Testis (tissue), 3 donors: Measurements from ENCODE around the gene COASY. TPM values are rescaled to one million over a fixed set of nuclear protein-coding genes. Genes with fewer than 3 reads are reported as not detected.

Experiments used
- DNase-seq: peaks from one replicate; pipeline ENCODE4 v3.0.0-alpha.2; 2019
- H3K27ac ChIP-seq, 2 donors: fragments of 200-600 bp; sonication (generic); one replicate each; pipeline ENCODE4 v1.5.1; 2019
- H3K27me3 ChIP-seq: fragments of 200-600 bp; sonication (generic); one replicate; pipeline ENCODE4 v1.5.1; 2019
- H3K36me3 ChIP-seq: fragments of 200-600 bp; sonication (generic); one replicate; pipeline ENCODE4 v1.5.1; 2017; ENCODE audit warnings: low read depth; ENCODE audit errors: missing control alignments
- H3K4me1 ChIP-seq: fragments of 200-600 bp; sonication (generic); one replicate; pipeline ENCODE4 v1.5.1; 2019
- H3K4me3 ChIP-seq, 2 donors: fragments of 200-600 bp; sonication (generic); one replicate each; pipeline ENCODE4 v1.5.1; 2017 to 2019
- H3K9me3 ChIP-seq: fragments of 200-600 bp; sonication (generic); one replicate; pipeline ENCODE4 v1.5.1; 2017
- CTCF ChIP-seq, 3 experiments: fragments of 450-650 bp in 2 of 3; fragments of 200-600 bp in 1 of 3; sonication (generic) in 1 of 3; IDR thresholded peaks; one replicate each; pipeline ENCODE4 v1.5.1; 2016 to 2019; ENCODE audit warnings: antibody characterized with exemption in 3 of 3, mild to moderate bottlenecking in 2 of 3, moderate library complexity in 1 of 3
- POLR2A ChIP-seq: fragments of 450-650 bp; IDR thresholded peaks from one replicate; pipeline ENCODE4 v1.6.1; 2017; ENCODE audit warnings: antibody characterized with exemption, mild to moderate bottlenecking, moderate library complexity
- WGBS, 2 donors: methylation state at CpG; one replicate each; pipeline ENCODE4 v1.1.5; 2018; 5-methylcytosine and 5-hydroxymethylcytosine counted together
- intact Hi-C: fragments of 100-400 bp; cut with DNase I; formaldehyde crosslinking; loops from one replicate; pipeline ENCODE4 v1.15.1; 2023; ENCODE audit warnings: low total_unique reads
- polyA plus RNA-seq: library from polyadenylated mRNA; stranded (reverse); fragments of 350-450 nt; fragmentation: Illumina TruSeq; extraction: RNeasy Lipid Tissue Mini Kit (QIAGEN cat#74804); gene quantifications from one replicate; pipeline ENCODE4 v1.2.3, GENCODE V29; 2014; ENCODE audit warnings: low read depth, low replicate concordance; ENCODE audit not compliant: insufficient read depth
- total RNA-seq, 2 donors: library from RNA; depleted of rRNA; stranded (reverse); fragments of >200 nt; gene quantifications; one replicate each; pipeline ENCODE4 v1.2.3, GENCODE V29; 2016

The COASY gene
- total and polyA plus RNA-seq, 3 donors from 2014 or later, result 52.8 to 103 (median 68.5) TPM

- intact Hi-C loops, result loop anchor here (10.0 kb wide), 1 partner anchor 100 kb away; the partner anchor contains the start of gene PLEKHH3
- no peak for TF ChIP-seq CTCF (IDR thresholded peaks at IDR 0.05)
- TF ChIP-seq POLR2A, result no peak
- Histone ChIP-seq H3K4me3 (no peak overlapping the region), H3K4me1 (peaks cover 12% of the 10 kb centered on the region), H3K36me3 (no peaks in the 10 kb centered on the region), H3K9me3 (no peaks in the 10 kb centered on the region), H3K27ac (no peak overlapping the region), H3K27me3 (no peaks in the 10 kb centered on the region)
- DNase-seq, result no peak
- WGBS, 2 donors, result 82 to 85% methylated on average over 3 of the region's 3 CpGs
Observed at GRCh38 chr17:42574463-42574862, 12.5 kb downstream of the COASY start.

- H3K36me3 ChIP-seq, result no peaks in the 10 kb centered on the region
- peaks cover 12% of the 10 kb centered on the region for H3K4me1 ChIP-seq
- H3K4me3 ChIP-seq, result peak overlapping the region; percentile 60 to 66
- H3K27ac ChIP-seq, result peak overlapping the region; percentile 40 to 87
- no peak for TF ChIP-seq POLR2A
- H3K9me3 ChIP-seq, result no peaks in the 10 kb centered on the region
- no peak for DNase-seq
- intact Hi-C loops, result loop anchor here (10.0 kb wide), 1 partner anchor 98 kb away; the partner anchor contains the start of gene PLEKHH3
- 5 to 6% methylated on average over 10 to 18 of the region's 18 CpGs for WGBS, 2 donors
- H3K27me3 ChIP-seq, result no peaks in the 10 kb centered on the region
Observed at GRCh38 chr17:42577140-42577531, 15.2 kb downstream of the COASY start.

- Histone ChIP-seq H3K4me3 (peak within 1 kb of the TSS; percentile 60 to 66), H3K27me3 (no peaks in the 10 kb centered on the region), H3K27ac (peak within 1 kb of the TSS; percentile 40 to 87), H3K4me1 (peaks cover 12% of the 10 kb centered on the region), H3K36me3 (no peaks in the 10 kb centered on the region), H3K9me3 (no peaks in the 10 kb centered on the region)
- intact Hi-C loops, result loop anchor here (10.0 kb wide), 1 partner anchor 97 kb away; the partner anchor contains the start of gene PLEKHH3
- peak; percentile 97 for DNase-seq
- WGBS, 2 donors, result 0 to 1% methylated on average over 37 to 50 of the region's 52 CpGs
- TF ChIP-seq POLR2A (no peak), CTCF (IDR thresholded peaks at IDR 0.05) (peak in 2 of 3 experiments; percentile 46 to 60)
Observed at GRCh38 chr17:42577532-42578281, 15.8 kb downstream of the COASY start, which contains the start of gene PSMC3IP. Gene PSMC3IP, minus strand, starts transcription at chr17:42577729. Its CDS starts 43 bp downstream, at chr17:42577686.

GRCh38 chr17:42578282-42578869 is 16.4 kb downstream of the COASY start:
- WGBS, 2 donors, result 0 to 1% methylated on average over 20 of the region's 20 CpGs
- peaks cover 12% of the 10 kb centered on the region for H3K4me1 ChIP-seq
- H3K36me3 ChIP-seq, result no peaks in the 10 kb centered on the region
- H3K27ac ChIP-seq, result peak overlapping the region; percentile 40 to 87
- TF ChIP-seq POLR2A, result no peak
- TF ChIP-seq CTCF (IDR thresholded peaks at IDR 0.05), result peak; percentile 72 to 77 (median 73)
- no peaks in the 10 kb centered on the region for H3K9me3 ChIP-seq
- peak; percentile 84 for DNase-seq
- peak overlapping the region; percentile 60 to 66 for H3K4me3 ChIP-seq
- intact Hi-C loops, result loop anchor here (10.0 kb wide), 1 partner anchor 96 kb away; the partner anchor contains the start of gene PLEKHH3
- no peaks in the 10 kb centered on the region for H3K27me3 ChIP-seq
